ENCODE measurements around the gene HAX1. TPM values are rescaled to one million over a fixed set of nuclear protein-coding genes. Genes with fewer than 3 reads are reported as not detected.
"Not testable (repeated sequence)": the region's sequence is repeated elsewhere in the genome, so short reads cannot be mapped to it uniquely, and the experiment has no call there.

The HAX1 gene
- total and polyA plus RNA-seq, 2 donors, result 113 to 120 TPM

DNA sequence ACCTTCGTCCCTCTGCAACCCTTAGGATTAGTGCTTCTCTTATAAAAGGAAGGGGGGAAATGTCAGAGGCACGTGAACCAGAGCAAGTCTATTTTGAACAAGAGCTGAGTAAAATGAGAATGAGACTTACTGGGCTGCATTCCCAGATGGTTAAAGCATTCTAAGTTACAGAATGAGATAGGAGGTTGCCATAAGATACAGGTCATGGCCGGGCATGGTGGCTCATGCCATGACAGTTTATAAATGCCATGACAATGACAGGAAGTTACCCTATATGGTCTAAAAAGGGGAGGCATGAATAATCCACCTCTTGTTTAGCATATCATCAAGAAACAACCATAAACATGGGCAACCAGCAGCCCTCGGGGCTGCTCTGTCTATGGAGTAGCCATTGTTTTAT lies 46.0 kb downstream of the HAX1 start:
- Histone ChIP-seq H3K4me3 (ENCODE audit: low read length in 2 of 2) (no peak overlapping the region), H3K4me1 (ENCODE audit: control insufficient read depth in 2 of 2, insufficient read depth in 2 of 2, low read length in 2 of 2) (no peaks in the 10 kb centered on the region), H3K36me3 (ENCODE audit: control insufficient read depth in 2 of 2, insufficient read depth in 2 of 2, low read length in 1 of 2) (no peaks in the 10 kb centered on the region), H3K27me3 (ENCODE audit: control insufficient read depth in 2 of 2, insufficient read depth in 1 of 2, low read length in 1 of 2) (peaks cover 0 to 7% of the 10 kb centered on the region in 2 donors), H3K9me3 (ENCODE audit: control insufficient read depth in 2 of 2, insufficient read depth in 1 of 2, low read length in 1 of 2) (peaks cover 0 to 9% of the 10 kb centered on the region in 2 donors), H3K27ac (ENCODE audit: low read depth in 1 of 2, low read length in 1 of 2) (no peak overlapping the region)
- DNase-seq (ENCODE audit: low read depth in 6 of 9, low spot score in 9 of 9), result no peak
- WGBS, result 93% methylated on average over 4 of the region's 4 CpGs

DNA sequence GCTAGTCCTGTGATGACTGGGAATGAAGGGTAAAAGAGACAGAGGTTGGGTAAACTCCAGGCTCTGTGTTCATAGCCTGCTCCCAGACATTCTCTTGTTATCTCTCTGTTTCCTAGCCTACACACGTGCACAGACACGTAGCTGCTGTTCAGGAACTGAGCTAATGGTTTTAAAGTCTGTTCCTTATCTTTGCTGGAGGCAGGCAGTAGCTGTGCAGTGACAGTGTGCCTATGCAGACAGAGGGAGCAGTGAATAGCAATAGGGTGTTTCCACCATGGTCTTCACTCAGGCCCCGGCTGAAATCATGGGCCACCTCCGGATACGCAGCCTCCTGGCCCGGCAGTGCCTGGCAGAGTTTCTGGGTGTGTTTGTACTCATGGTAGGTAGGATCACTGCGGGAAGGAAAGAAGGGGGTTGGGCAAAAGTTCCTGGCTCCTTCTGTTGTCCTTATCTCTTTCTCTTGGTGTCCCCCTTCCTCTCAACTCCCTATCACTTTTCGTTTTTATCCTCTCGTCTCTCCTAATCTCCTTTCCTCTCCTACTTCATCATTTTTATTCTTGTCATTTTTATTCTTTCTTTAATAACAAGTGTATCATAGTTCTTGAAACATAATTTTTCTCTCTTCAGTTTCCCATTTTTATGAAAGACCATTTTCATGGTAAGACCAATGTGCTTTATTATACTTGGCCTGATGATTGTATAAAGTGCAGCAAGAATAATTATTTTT lies 48.6 kb downstream of the HAX1 start, which contains the start of gene AQP10:
TSS of gene AQP10 (plus strand) at position 212 of the 727 bp plus-strand sequence. CDS start at position 275, 63 bp downstream.
- Histone ChIP-seq H3K36me3 (ENCODE audit: control insufficient read depth in 2 of 2, insufficient read depth in 2 of 2, low read length in 1 of 2) (no peaks in the 10 kb centered on the region), H3K9me3 (ENCODE audit: control insufficient read depth in 2 of 2, insufficient read depth in 1 of 2, low read length in 1 of 2) (peaks cover 0 to 6% of the 10 kb centered on the region in 2 donors), H3K27me3 (ENCODE audit: control insufficient read depth in 2 of 2, insufficient read depth in 1 of 2, low read length in 1 of 2) (peaks cover 0 to 16% of the 10 kb centered on the region in 2 donors), H3K4me3 (ENCODE audit: low read length in 2 of 2) (no peak within 1 kb of the TSS), H3K4me1 (ENCODE audit: control insufficient read depth in 2 of 2, insufficient read depth in 2 of 2, low read length in 2 of 2) (peaks cover 2 to 14% of the 10 kb centered on the region in 2 donors), H3K27ac (ENCODE audit: low read depth in 1 of 2, low read length in 1 of 2) (no peak within 1 kb of the TSS)
- 47% methylated on average over 9 of the region's 9 CpGs for WGBS
- no peak for DNase-seq (ENCODE audit: low read depth in 6 of 9, low spot score in 9 of 9)

DNA sequence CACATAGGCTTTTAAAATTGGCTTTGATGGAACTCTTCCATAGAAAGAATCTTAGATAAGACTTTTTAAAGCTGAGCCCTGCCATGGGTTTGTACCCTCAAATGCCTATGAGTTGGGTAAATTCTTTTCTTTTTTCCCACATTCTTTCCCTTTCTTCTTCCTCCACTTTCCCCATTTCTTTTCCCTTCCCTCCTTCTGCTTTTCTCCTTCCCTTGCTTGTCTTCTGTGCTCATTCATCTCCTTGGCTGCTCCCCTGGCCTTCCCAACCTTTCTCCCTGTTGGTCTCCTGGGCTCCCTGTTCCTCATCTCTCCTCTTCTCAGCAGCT lies 49.1 kb downstream of the HAX1 start:
- DNase-seq (ENCODE audit: low read depth in 6 of 9, low spot score in 9 of 9); H3K36me3 ChIP-seq (ENCODE audit: control insufficient read depth in 2 of 2, insufficient read depth in 2 of 2, low read length in 1 of 2); H3K27ac ChIP-seq (ENCODE audit: low read depth in 1 of 2, low read length in 1 of 2); H3K9me3 ChIP-seq (ENCODE audit: control insufficient read depth in 2 of 2, insufficient read depth in 1 of 2, low read length in 1 of 2); H3K4me3 ChIP-seq (ENCODE audit: low read length in 2 of 2): not testable (repeated sequence)
- peaks cover 7 to 19% of the 10 kb centered on the region in 2 donors for H3K4me1 ChIP-seq (ENCODE audit: control insufficient read depth in 2 of 2, insufficient read depth in 2 of 2, low read length in 2 of 2)
- peaks cover 0 to 18% of the 10 kb centered on the region in 2 donors for H3K27me3 ChIP-seq (ENCODE audit: control insufficient read depth in 2 of 2, insufficient read depth in 1 of 2, low read length in 1 of 2)

DNA sequence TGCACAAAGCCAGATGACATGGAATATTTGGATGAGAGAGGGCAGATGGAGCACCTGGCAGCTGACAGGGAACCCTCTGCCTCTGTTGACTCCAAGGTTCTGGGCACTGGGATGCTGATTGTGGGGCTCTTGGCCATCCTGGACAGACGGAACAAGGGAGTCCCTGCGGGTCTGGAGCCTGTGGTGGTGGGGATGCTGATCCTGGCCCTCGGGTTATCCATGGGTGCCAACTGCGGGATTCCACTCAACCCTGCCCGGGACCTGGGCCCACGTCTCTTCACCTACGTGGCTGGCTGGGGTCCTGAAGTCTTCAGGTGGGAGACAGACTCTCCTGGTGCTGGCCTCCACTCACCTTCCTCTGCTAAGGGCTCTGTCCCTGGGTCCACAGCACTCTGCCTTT lies 51.1 kb downstream of the HAX1 start:
- no peaks in the 10 kb centered on the region for H3K9me3 ChIP-seq (ENCODE audit: control insufficient read depth in 2 of 2, insufficient read depth in 1 of 2, low read length in 1 of 2)
- H3K36me3 ChIP-seq (ENCODE audit: control insufficient read depth in 2 of 2, insufficient read depth in 2 of 2, low read length in 1 of 2), result no peaks in the 10 kb centered on the region
- H3K4me1 ChIP-seq (ENCODE audit: control insufficient read depth in 2 of 2, insufficient read depth in 2 of 2, low read length in 2 of 2), result peaks cover 24 to 37% of the 10 kb centered on the region in 2 donors
- DNase-seq (ENCODE audit: low read depth in 6 of 9, low spot score in 9 of 9), result no peak
- no peak overlapping the region for H3K27ac ChIP-seq (ENCODE audit: low read depth in 1 of 2, low read length in 1 of 2)
- peaks cover 0 to 18% of the 10 kb centered on the region in 2 donors for H3K27me3 ChIP-seq (ENCODE audit: control insufficient read depth in 2 of 2, insufficient read depth in 1 of 2, low read length in 1 of 2)
- no peak overlapping the region for H3K4me3 ChIP-seq (ENCODE audit: low read length in 2 of 2)
- WGBS, result 96% methylated on average over 7 of the region's 7 CpGs

DNA sequence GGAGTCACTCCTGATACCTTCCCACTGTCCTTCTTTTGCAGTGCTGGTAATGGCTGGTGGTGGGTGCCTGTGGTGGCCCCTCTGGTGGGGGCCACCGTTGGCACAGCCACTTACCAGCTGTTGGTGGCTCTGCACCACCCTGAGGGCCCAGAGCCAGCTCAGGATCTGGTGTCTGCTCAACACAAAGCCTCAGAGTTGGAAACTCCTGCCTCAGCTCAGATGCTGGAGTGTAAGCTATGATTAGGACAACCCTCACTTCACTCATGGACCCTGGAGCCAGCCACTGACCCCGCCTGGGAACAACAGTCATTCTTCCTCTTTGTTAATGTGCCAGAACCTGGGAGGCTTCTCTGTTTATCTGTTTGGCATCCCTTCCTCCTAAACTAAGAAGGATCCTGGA lies 51.8 kb downstream of the HAX1 start:
- Histone ChIP-seq H3K27ac (ENCODE audit: low read depth in 1 of 2, low read length in 1 of 2) (no peak overlapping the region), H3K27me3 (ENCODE audit: control insufficient read depth in 2 of 2, insufficient read depth in 1 of 2, low read length in 1 of 2) (peaks cover 0 to 18% of the 10 kb centered on the region in 2 donors), H3K4me1 (ENCODE audit: control insufficient read depth in 2 of 2, insufficient read depth in 2 of 2, low read length in 2 of 2) (peaks cover 30 to 43% of the 10 kb centered on the region in 2 donors), H3K9me3 (ENCODE audit: control insufficient read depth in 2 of 2, insufficient read depth in 1 of 2, low read length in 1 of 2) (no peaks in the 10 kb centered on the region), H3K4me3 (ENCODE audit: low read length in 2 of 2) (peak overlapping the region in 1 of 2 donors; percentile 88), H3K36me3 (ENCODE audit: control insufficient read depth in 2 of 2, insufficient read depth in 2 of 2, low read length in 1 of 2) (no peaks in the 10 kb centered on the region)
- 97% methylated on average over 2 of the region's 2 CpGs for WGBS
- DNase-seq (ENCODE audit: low read depth in 6 of 9, low spot score in 9 of 9), result no peak

DNA sequence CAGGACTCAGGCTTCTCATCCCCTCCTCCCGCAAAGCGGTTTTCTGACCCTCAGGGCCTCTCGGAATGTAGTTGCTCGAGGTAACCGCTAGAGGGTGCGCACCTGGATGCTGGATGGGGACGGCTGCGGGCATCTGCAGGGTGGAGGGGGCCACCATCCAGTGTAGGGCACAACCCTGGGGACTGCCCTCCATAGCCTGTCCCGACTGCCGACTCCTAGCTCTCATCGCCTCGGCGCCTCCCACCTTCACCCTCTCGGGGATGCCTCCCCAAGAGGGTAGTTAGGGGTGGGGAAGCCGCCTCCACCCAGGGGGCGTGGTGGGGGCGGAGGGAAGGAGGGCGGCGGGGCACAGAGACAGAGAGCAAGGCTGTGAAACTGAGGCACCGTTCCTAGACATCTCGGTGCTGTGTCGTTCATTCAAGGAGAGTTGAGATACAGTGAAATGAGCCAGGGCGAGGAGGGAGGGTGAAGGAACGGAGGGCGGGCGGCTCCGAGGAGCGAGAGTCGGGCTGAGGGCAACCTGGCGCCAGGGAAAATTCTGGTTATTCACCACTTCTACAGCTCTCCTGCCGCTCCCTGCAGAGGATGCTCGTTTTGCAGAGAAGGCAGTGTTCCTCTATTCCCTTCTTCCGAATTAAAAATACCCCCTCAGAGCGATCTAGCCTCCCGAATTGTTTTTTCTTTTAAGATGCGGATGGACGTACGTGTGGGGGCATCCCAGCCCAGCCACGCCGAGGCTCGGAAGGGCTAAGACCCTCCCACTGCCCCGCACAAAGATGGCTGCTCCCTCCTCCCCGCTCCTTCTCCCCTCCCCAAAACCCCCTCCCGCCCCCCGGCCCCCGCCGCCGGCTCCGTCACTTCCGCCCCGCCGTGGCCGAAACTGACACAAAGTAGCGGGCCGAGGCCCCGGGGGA lies 52.5 kb downstream of the HAX1 start, which contains the start of gene ATP8B2:
TSS of gene ATP8B2 (plus strand) at position 857 of the 914 bp plus-strand sequence. CDS start 2,617 bp downstream, outside the sequence.
- Histone ChIP-seq H3K4me3 (ENCODE audit: low read length in 2 of 2) (peak within 1 kb of the TSS; percentile 70 to 88), H3K9me3 (ENCODE audit: control insufficient read depth in 2 of 2, insufficient read depth in 1 of 2, low read length in 1 of 2) (no peaks in the 10 kb centered on the region), H3K4me1 (ENCODE audit: control insufficient read depth in 2 of 2, insufficient read depth in 2 of 2, low read length in 2 of 2) (peaks cover 35 to 50% of the 10 kb centered on the region in 2 donors), H3K27me3 (ENCODE audit: control insufficient read depth in 2 of 2, insufficient read depth in 1 of 2, low read length in 1 of 2) (peaks cover 0 to 18% of the 10 kb centered on the region in 2 donors), H3K27ac (ENCODE audit: low read depth in 1 of 2, low read length in 1 of 2) (peak within 1 kb of the TSS; percentile 75 to 84), H3K36me3 (ENCODE audit: control insufficient read depth in 2 of 2, insufficient read depth in 2 of 2, low read length in 1 of 2) (no peaks in the 10 kb centered on the region)
- WGBS, result under 1% methylated on average over 56 of the region's 56 CpGs
- peak; percentile 61 to 92 (median 80) for DNase-seq (ENCODE audit: low read depth in 6 of 9, low spot score in 9 of 9)

Other genes starting within 250 kb of the HAX1 start
- 0.14 TPM for gene NUP210L, start 117.6 kb upstream of the HAX1 start, total RNA-seq
- 0.05 TPM for gene NUP210L, start 117.6 kb upstream of the HAX1 start, polyA plus RNA-seq
- gene TPM3, start 80.5 kb upstream of the HAX1 start, total RNA-seq, result 315 TPM
- gene TPM3, start 80.5 kb upstream of the HAX1 start, polyA plus RNA-seq, result 304 TPM
- gene CFAP141, start 66.3 kb upstream of the HAX1 start, total RNA-seq, result not detected
- gene CFAP141, start 66.3 kb upstream of the HAX1 start, polyA plus RNA-seq, result not detected
- 30.5 TPM for gene UBAP2L, start 51.7 kb upstream of the HAX1 start, total RNA-seq
- gene UBAP2L, start 51.7 kb upstream of the HAX1 start, polyA plus RNA-seq, result 50.1 TPM
- gene AQP10, start 48.5 kb downstream of the HAX1 start, total RNA-seq, result 0.05 TPM
- gene AQP10, start 48.5 kb downstream of the HAX1 start, polyA plus RNA-seq, result 0.09 TPM
- 23.0 TPM for gene ATP8B2, start 52.9 kb downstream of the HAX1 start, total RNA-seq
- gene ATP8B2, start 52.9 kb downstream of the HAX1 start, polyA plus RNA-seq, result 15.5 TPM
- 10.5 TPM for gene IL6R, start 132.7 kb downstream of the HAX1 start, total RNA-seq
- gene IL6R, start 132.7 kb downstream of the HAX1 start, polyA plus RNA-seq, result 10.3 TPM
- 0.47 TPM for gene TDRD10, start 229.6 kb downstream of the HAX1 start, total RNA-seq
- 12.2 TPM for gene TDRD10, start 229.6 kb downstream of the HAX1 start, polyA plus RNA-seq
- gene SHE, start 229.8 kb downstream of the HAX1 start, total RNA-seq, result 2.7 TPM
- gene SHE, start 229.8 kb downstream of the HAX1 start, polyA plus RNA-seq, result 7.6 TPM